Thyroid gland (tissue), 4 donors: ENCODE measurements around the gene LMAN2L.

Source experiments
- CTCF ChIP-seq, 6 experiments: fragments of 200-600 bp in 3 of 6; fragments of 450-650 bp in 3 of 6; sonication (generic) in 3 of 6; IDR thresholded peaks; one replicate each; pipeline ENCODE4 v1.5.1; 2016 to 2019; ENCODE audit warnings: antibody characterized with exemption in 6 of 6, mild to moderate bottlenecking in 2 of 6, inconsistent platforms in 1 of 6, moderate library complexity in 1 of 6
- POLR2A ChIP-seq, 2 donors: fragments of 450-650 bp; IDR thresholded peaks; one replicate each; pipeline ENCODE4 v1.6.1; 2017; ENCODE audit warnings: antibody characterized with exemption in 2 of 2, mild to moderate bottlenecking in 2 of 2, moderate library complexity in 1 of 2

GRCh38 chr2:96760036-96760985 is 20.4 kb upstream of the LMAN2L start, which contains the start of gene CNNM4:
- peak in 1 of 6 experiments; percentile 24 for TF ChIP-seq CTCF (IDR thresholded peaks at IDR 0.05)
- TF ChIP-seq POLR2A (IDR thresholded peaks at IDR 0.05) = peak in 1 of 2 donors; percentile 82
